ENCODE results near the gene SIRT7. TPM values are rescaled to one million over a fixed set of nuclear protein-coding genes. Genes with fewer than 3 reads are reported as not detected.
"Not testable (repeated sequence)": the region's sequence is repeated elsewhere in the genome, so short reads cannot be mapped to it uniquely, and the experiment has no call there.

Gene SIRT7
- polyA plus RNA-seq, 1 experiment: 8.4 TPM

DNA sequence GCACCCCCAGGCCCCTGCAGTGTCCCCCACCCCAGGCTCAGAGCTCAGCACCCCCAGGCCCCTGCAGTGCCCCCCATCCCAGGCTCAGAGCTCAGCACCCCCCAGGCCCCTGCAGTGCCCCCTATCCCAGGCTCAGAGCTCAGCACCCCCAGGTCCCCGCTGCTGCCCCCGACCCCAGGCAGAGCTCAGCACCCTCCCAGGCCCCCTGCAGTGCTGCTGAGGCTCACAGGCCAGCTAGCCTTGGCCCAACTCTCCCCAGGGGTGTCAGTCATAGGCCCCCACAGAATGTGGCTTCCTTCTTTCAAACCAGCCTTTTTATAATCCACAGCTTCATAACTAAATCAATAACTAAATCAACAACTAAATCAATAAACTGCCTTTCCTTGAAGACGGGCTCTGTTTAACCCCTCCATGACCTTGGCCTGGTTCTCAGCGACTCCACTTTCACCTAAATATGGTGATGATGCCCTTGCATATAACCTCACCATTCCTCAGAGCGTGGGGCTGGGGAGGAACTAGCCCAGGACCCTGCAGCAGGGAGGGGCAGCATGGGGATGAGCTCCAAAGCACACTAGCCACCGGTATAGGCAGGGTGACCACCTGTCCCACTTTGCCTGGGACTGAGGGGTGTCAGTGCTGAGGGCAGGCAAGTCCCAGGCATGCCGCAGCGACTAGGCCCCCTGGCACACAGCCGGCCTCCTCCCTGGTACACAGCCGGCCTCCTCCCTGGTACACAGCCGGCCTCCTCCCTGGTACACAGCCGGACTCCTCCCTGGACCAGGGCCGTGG lies 38.0 kb upstream of the SIRT7 start:
- ChIA-PET CTCF (interaction anchor here (1.1 to 7.9 kb wide), 2 partner anchors 65 to 69 kb away, joined by 3 to 54 read pairs; partner anchors contain the start of genes CENPX and LRRC45), POLR2A (no interaction called here)
- Histone ChIP-seq H3K36me3 (ENCODE audit: control insufficient read depth, insufficient read depth, low read length) (no peaks in the 10 kb centered on the region), H3K27me3 (ENCODE audit: control insufficient read depth, insufficient read depth, low read length) (peaks cover 12% of the 10 kb centered on the region; the same call in 1 of the 2 replicates), H3K4me3 (ENCODE audit: low read depth, low read length) (no peak overlapping the region)
- TF ChIP-seq, protein P1, sequence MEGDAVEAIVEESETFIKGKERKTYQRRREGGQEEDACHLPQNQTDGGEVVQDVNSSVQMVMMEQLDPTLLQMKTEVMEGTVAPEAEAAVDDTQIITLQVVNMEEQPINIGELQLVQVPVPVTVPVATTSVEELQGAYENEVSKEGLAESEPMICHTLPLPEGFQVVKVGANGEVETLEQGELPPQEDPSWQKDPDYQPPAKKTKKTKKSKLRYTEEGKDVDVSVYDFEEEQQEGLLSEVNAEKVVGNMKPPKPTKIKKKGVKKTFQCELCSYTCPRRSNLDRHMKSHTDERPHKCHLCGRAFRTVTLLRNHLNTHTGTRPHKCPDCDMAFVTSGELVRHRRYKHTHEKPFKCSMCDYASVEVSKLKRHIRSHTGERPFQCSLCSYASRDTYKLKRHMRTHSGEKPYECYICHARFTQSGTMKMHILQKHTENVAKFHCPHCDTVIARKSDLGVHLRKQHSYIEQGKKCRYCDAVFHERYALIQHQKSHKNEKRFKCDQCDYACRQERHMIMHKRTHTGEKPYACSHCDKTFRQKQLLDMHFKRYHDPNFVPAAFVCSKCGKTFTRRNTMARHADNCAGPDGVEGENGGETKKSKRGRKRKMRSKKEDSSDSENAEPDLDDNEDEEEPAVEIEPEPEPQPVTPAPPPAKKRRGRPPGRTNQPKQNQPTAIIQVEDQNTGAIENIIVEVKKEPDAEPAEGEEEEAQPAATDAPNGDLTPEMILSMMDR (IDR thresholded peaks at IDR 0.05; ENCODE audit: insufficient read depth, low read depth, low read length): no peak
- DNase-seq (ENCODE audit: low read depth): no peak

DNA sequence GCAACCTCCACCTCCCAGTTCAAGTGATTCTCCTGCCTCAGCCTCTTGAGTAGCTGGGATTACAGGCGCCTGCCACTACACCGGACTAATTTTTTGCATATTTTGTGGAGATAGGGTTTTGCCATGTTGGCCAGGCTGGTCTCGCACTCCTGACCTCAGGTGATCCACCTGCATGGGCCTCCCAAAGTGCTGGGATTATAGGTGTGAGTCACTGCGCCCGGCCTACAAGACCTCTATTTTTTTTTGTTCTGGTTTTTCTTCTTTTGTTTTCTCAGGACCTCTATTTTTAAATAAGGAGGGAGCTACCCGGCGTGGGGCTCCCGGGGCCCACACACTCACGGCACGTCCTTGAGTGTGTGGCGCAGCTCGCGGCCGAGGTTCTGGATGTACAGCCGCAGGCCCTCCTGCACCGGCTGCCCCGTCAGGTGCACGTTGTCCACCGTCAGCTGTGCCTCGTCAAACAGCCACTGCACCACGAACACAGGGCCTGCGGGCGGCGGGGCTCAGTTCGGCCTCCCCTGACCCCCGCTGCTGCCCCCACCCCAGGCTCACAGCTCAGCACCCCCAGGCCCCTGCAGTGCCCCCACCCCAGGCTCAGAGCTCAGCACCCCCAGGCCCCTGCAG lies 37.2 kb upstream of the SIRT7 start:
- H3K36me3 ChIP-seq (ENCODE audit: control insufficient read depth, insufficient read depth, low read length): no peaks in the 10 kb centered on the region
- H3K4me3 ChIP-seq (ENCODE audit: low read depth, low read length): no peak overlapping the region
- TF ChIP-seq, protein P1 (IDR thresholded peaks at IDR 0.05; ENCODE audit: insufficient read depth, low read depth, low read length): no peak
- ChIA-PET POLR2A (no interaction called here), CTCF (interaction anchor here (0.6 to 7.9 kb wide), 4 partner anchors 38 to 199 kb away, joined by 3 to 54 read pairs (median 3); partner anchors contain the start of genes CENPX and LRRC45)
- no peak for DNase-seq (ENCODE audit: low read depth)
- peaks cover 8% of the 10 kb centered on the region; the same call in 1 of the 2 replicates for H3K27me3 ChIP-seq (ENCODE audit: control insufficient read depth, insufficient read depth, low read length)

- TF ChIP-seq, protein P1 (IDR thresholded peaks at IDR 0.05; ENCODE audit: insufficient read depth, low read depth, low read length): no peak
- no peak overlapping the region for H3K4me3 ChIP-seq (ENCODE audit: low read depth, low read length)
- H3K27me3 ChIP-seq (ENCODE audit: control insufficient read depth, insufficient read depth, low read length): peaks cover 6% of the 10 kb centered on the region; the same call in 1 of the 2 replicates
- H3K36me3 ChIP-seq (ENCODE audit: control insufficient read depth, insufficient read depth, low read length): no peaks in the 10 kb centered on the region
- ChIA-PET POLR2A (interaction anchor here (0.8 kb wide), 1 partner anchor 69 kb away, joined by 19 read pairs; the partner anchor contains the start of genes CENPX and LRRC45), CTCF (interaction anchor here (0.6 to 7.9 kb wide), 4 partner anchors 37 to 224 kb away, joined by 3 to 54 read pairs (median 3); partner anchors contain the start of genes CENPX and LRRC45)
- no peak for DNase-seq (ENCODE audit: low read depth)
Observed at GRCh38 chr17:81954131-81955057, 36.4 kb upstream of the SIRT7 start.

- H3K4me3 ChIP-seq (ENCODE audit: low read depth, low read length); H3K27me3 ChIP-seq (ENCODE audit: control insufficient read depth, insufficient read depth, low read length); DNase-seq (ENCODE audit: low read depth); H3K36me3 ChIP-seq (ENCODE audit: control insufficient read depth, insufficient read depth, low read length): not testable (repeated sequence)
- CTCF ChIA-PET: interaction anchor here (0.7 to 7.9 kb wide), 4 partner anchors 25 to 223 kb away, joined by 3 to 54 read pairs (median 4); partner anchors contain the start of genes CENPX and LRRC45
- POLR2A ChIA-PET: interaction anchor here (0.8 kb wide), 1 partner anchor 70 kb away, joined by 19 read pairs; the partner anchor contains the start of genes CENPX and LRRC45
Observed at GRCh38 chr17:81953443-81953842, 35.5 kb upstream of the SIRT7 start.

- Histone ChIP-seq H3K36me3 (ENCODE audit: control insufficient read depth, insufficient read depth, low read length) (no peaks in the 10 kb centered on the region), H3K4me3 (ENCODE audit: low read depth, low read length) (no peak overlapping the region), H3K27me3 (ENCODE audit: control insufficient read depth, insufficient read depth, low read length) (no peaks in the 10 kb centered on the region)
- ChIA-PET POLR2A (no interaction called here), CTCF (interaction anchor here (0.7 to 7.9 kb wide), 3 partner anchors 24 to 69 kb away, joined by 3 to 54 read pairs (median 5); partner anchors contain the start of genes CENPX and LRRC45)
- TF ChIP-seq, protein P1 (IDR thresholded peaks at IDR 0.05; ENCODE audit: insufficient read depth, low read depth, low read length): no peak
- DNase-seq (ENCODE audit: low read depth): no peak
Observed at GRCh38 chr17:81952792-81953228, 34.8 kb upstream of the SIRT7 start.

Measured in BJ (cell line).